Loucy (cell line): ENCODE data around the gene TENT4B.

ENCODE experiments used
- H2AFZ ChIP-seq: fragments of 200-600 bp; sonication (generic); 2 replicates; pipeline ENCODE4 v1.6.0; 2016; ENCODE audit warnings: antibody characterized with exemption, mild to moderate bottlenecking, low read length, moderate library complexity
- H3F3A ChIP-seq: fragments of 200-600 bp; 2 replicates; pipeline ENCODE4 v1.6.0; 2016; ENCODE audit warnings: antibody characterized with exemption, low read depth, mild to moderate bottlenecking
- H3K27me3 ChIP-seq: fragments of 200-600 bp; sonication (generic); 2 replicates; pipeline ENCODE4 v1.6.1; 2014; ENCODE audit warnings: low read length, mild to moderate bottlenecking; ENCODE audit not compliant: insufficient read depth, poor library complexity, severe bottlenecking
- H3K36me3 ChIP-seq: fragments of 200-600 bp; sonication (generic); 2 replicates; pipeline ENCODE4 v1.6.1; 2016; ENCODE audit warnings: low read length; ENCODE audit not compliant: insufficient read depth
- H3K4me1 ChIP-seq: fragments of 200-600 bp; sonication (generic); 2 replicates; pipeline ENCODE4 v1.5.1; 2014; ENCODE audit warnings: low read length, mild to moderate bottlenecking; ENCODE audit not compliant: insufficient read depth, poor library complexity, severe bottlenecking
- H3K4me2 ChIP-seq: fragments of 200-600 bp; sonication (generic); 2 replicates; pipeline ENCODE4 v1.6.0; 2014; ENCODE audit warnings: antibody characterized with exemption, low read length, low read depth, mild to moderate bottlenecking; ENCODE audit not compliant: poor library complexity, severe bottlenecking
- H3K4me3 ChIP-seq: fragments of 200-600 bp; sonication (generic); 2 replicates; pipeline ENCODE4 v1.5.1; 2014; ENCODE audit warnings: low read length, mild to moderate bottlenecking, mixed read lengths; ENCODE audit not compliant: poor library complexity, severe bottlenecking
- H3K79me2 ChIP-seq: fragments of 200-600 bp; sonication (generic); 2 replicates; pipeline ENCODE4 v1.6.1; 2014; ENCODE audit warnings: low read length; ENCODE audit not compliant: insufficient read depth
- H3K9ac ChIP-seq: fragments of 200-600 bp; sonication (generic); 2 replicates; pipeline ENCODE4 v1.6.0; 2014; ENCODE audit warnings: mild to moderate bottlenecking, low read depth, low read length, moderate library complexity; ENCODE audit not compliant: poor library complexity, severe bottlenecking
- H3K9me2 ChIP-seq: fragments of 200-600 bp; sonication (generic); replicated peaks from 2 replicates; pipeline ENCODE4 v1.6.1; 2016; ENCODE audit warnings: low read depth, low read length, mixed read lengths
- H3K9me3 ChIP-seq: fragments of 200-600 bp; sonication (generic); 2 replicates; pipeline ENCODE4 v1.6.1; 2014; ENCODE audit warnings: mild to moderate bottlenecking, antibody characterized with exemption, low read length, low read depth; ENCODE audit not compliant: insufficient read depth
- H4K20me1 ChIP-seq: fragments of 200-600 bp; sonication (generic); 2 replicates; pipeline ENCODE4 v1.6.0; 2014; ENCODE audit warnings: antibody characterized with exemption, low read length, mild to moderate bottlenecking; ENCODE audit not compliant: insufficient read depth, poor library complexity, severe bottlenecking
- CTCF ChIP-seq: fragments of 200-600 bp; sonication (generic); conservative IDR thresholded peaks from 2 replicates; pipeline ENCODE4 v1.5.1; 2014; ENCODE audit warnings: mild to moderate bottlenecking, antibody characterized with exemption, low read length
- EZH2phosphoT487 ChIP-seq: fragments of 200-600 bp; IDR thresholded peaks from 2 replicates; pipeline ENCODE4 v1.6.1; 2018; ENCODE audit warnings: antibody characterized with exemption, mild to moderate bottlenecking, moderate library complexity, borderline replicate concordance

Gene TENT4B

GRCh38 chr16:50133214-50133613 is 19.9 kb upstream of the TENT4B start:
- Histone ChIP-seq H3K79me2 (no peaks in the 10 kb centered on the region), H4K20me1 (no peaks in the 10 kb centered on the region), H3K4me3 (no peak overlapping the region), H3K27me3 (no peaks in the 10 kb centered on the region), H3K36me3 (no peaks in the 10 kb centered on the region), H3K9ac (no peak overlapping the region), H3K9me2 (no peaks in the 10 kb centered on the region), H2AFZ (no peak overlapping the region), H3K4me2 (no peak overlapping the region), H3K4me1 (no peaks in the 10 kb centered on the region), H3K9me3 (no peaks in the 10 kb centered on the region), H3F3A (no peaks in the 10 kb centered on the region)
- TF ChIP-seq EZH2phosphoT487 = no peak
- no peak for TF ChIP-seq CTCF

- no peaks in the 10 kb centered on the region for H3K27me3 ChIP-seq
- H3K36me3 ChIP-seq = no peaks in the 10 kb centered on the region
- no peaks in the 10 kb centered on the region for H3K79me2 ChIP-seq
- H3K4me2 ChIP-seq = no peak overlapping the region
- TF ChIP-seq EZH2phosphoT487 = no peak
- peak; percentile 47 for TF ChIP-seq CTCF
- H3K4me1 ChIP-seq = no peaks in the 10 kb centered on the region
- no peaks in the 10 kb centered on the region for H4K20me1 ChIP-seq
- no peak overlapping the region for H3K9ac ChIP-seq
- no peaks in the 10 kb centered on the region for H3K9me3 ChIP-seq
- H3F3A ChIP-seq = no peaks in the 10 kb centered on the region
- H3K4me3 ChIP-seq = no peak overlapping the region
- no peaks in the 10 kb centered on the region for H3K9me2 ChIP-seq
- no peak overlapping the region for H2AFZ ChIP-seq
Observed at GRCh38 chr16:50136399-50136798, 16.7 kb upstream of the TENT4B start.

- no peaks in the 10 kb centered on the region for H3K36me3 ChIP-seq
- no peak overlapping the region for H3K4me3 ChIP-seq
- no peaks in the 10 kb centered on the region for H3K9me2 ChIP-seq
- no peaks in the 10 kb centered on the region for H3K4me1 ChIP-seq
- no peaks in the 10 kb centered on the region for H3K79me2 ChIP-seq
- H4K20me1 ChIP-seq = no peaks in the 10 kb centered on the region
- no peak overlapping the region for H3K9ac ChIP-seq
- TF ChIP-seq CTCF (no peak), EZH2phosphoT487 (no peak)
- no peak overlapping the region for H2AFZ ChIP-seq
- no peaks in the 10 kb centered on the region for H3F3A ChIP-seq
- no peak overlapping the region for H3K4me2 ChIP-seq
- no peaks in the 10 kb centered on the region for H3K9me3 ChIP-seq
- H3K27me3 ChIP-seq = no peaks in the 10 kb centered on the region
Observed at GRCh38 chr16:50137268-50137667, 15.8 kb upstream of the TENT4B start.
